ENCODE results near the gene HNRNPLL. TPM values are rescaled to one million over a fixed set of nuclear protein-coding genes. Genes with fewer than 3 reads are reported as not detected.
A peak's percentile ranks its signal among the peaks of the same experiment; 100 is the strongest.
"Not testable (repeated sequence)": the region's sequence is repeated elsewhere in the genome, so short reads cannot be mapped to it uniquely, and the experiment has no call there.

HNRNPLL gene
- total RNA-seq, 1 experiment from 2014 or later, result 42.8 TPM

GRCh38 chr2:38553554-38553953 lies 49.2 kb downstream of the HNRNPLL start:
- DNase-seq (ENCODE audit: low read depth), result no peak

- DNase-seq (ENCODE audit: low read depth), result no peak
These were observed 50.5 kb downstream of the HNRNPLL start for GRCh38 chr2:38552259-38552658.

GRCh38 chr2:38551746-38552145 lies 51.0 kb downstream of the HNRNPLL start:
- DNase-seq (ENCODE audit: low read depth), result no peak

- no peak for DNase-seq (ENCODE audit: low read depth)
These were observed 51.6 kb downstream of the HNRNPLL start for GRCh38 chr2:38551171-38551570.

DNA sequence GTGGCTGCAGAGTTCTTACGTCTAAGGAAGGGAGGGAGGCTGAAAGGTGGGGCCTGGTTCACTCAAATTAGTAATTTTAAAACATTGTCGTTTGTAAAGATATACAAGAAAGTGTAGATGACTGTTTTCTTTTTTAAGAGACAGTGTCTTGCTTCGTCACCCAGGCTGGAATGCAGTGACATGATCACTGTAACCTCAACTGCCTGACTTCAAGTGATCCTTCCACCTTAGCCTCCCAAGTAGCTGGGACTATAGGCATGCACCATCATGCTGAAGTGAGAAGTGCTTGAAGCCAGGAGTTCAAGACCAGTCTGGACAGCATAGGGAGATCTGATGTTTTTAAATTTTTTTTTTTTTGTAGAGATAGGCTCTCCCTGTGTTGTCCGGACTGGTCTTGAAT lies 52.9 kb downstream of the HNRNPLL start:
- peak; percentile 40 for DNase-seq (ENCODE audit: low read depth)

DNA sequence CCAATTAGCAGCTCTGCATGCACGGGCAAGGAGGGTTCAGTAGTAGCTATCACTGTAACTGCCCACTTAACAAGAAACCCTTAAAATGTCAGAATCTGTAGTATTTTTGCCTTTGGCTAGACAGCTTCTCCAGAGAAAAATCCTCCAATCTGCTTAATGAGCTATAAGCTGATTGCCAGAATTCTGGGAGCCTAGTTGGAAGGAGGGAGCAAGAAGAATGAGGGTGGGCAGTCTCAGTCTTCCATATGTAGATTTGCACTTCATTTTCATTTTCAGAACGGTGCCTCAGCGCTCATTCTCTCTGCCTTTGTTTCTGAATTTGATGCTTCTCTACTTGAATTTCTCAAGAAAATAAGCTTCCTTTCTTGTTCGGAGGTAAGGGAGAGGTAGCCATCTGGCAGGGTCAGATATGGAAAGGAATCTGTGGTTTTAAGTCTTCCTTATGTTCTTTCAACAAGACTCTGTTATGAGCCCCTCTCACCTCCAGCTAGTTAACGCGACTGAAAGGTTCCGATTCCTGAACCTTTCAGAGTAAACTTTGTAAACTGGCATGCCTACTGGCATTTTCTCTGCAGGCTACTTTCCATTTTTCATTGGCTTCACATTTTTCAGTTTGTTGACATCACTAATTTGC lies 53.5 kb downstream of the HNRNPLL start:
- DNase-seq (ENCODE audit: low read depth), result no peak

DNA sequence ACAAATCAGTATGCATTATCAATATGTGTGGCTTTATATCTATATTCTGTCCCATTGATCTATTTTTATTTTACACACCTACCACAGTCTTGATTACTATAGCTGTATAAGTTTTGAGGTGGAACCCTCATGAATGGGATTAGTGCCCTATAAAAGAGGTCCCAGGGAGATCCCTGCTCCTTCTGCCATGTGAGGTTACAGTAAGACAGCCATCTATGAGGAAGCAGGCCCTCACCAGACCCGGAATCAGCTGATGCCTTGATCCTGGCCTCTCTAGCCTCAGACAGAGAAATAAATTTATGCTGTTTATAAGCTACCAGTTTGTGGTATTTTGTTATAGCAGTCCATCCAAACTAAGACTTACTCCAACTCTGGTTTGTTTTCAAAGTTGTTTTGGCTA lies 54.9 kb downstream of the HNRNPLL start:
- no peak for DNase-seq (ENCODE audit: low read depth)

DNA sequence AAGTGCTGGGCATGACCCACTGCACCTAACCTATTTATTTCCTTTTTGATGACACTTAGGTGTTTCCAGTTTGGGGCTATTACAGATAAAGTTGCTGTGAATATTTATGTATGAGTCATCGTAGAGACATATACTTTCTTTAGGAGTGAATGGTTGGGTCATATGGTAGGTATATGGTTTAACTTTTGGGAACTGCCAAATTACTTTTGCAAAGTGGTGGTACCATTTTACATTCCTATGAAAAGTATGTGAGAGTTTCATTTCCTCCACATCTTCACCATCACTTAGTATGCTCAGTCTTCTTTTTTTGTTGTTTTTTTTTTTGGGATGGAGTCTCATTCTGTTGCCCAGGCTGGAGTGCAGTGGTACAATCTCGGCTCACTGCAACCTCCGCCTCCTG lies 56.1 kb downstream of the HNRNPLL start:
- DNase-seq (ENCODE audit: low read depth), result no peak

DNA sequence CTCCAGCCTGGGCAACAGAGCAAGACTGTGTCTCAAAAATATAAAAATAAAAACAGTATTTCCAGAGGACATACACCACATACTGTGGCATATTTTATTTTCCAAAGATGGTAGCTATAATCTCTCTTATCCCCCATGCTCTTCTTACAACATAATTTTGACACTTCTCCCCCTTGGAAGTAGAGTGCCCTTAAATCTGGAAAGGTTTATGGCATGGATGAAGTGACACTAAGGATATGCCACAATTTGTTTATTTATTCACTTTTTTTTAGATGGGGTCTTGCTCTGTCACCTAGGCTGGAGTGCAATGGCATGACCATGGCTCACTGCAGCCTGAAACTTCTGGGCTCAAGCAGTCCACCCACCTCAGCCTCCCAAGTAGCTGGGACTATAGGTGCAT lies 56.7 kb downstream of the HNRNPLL start:
- no peak for DNase-seq (ENCODE audit: low read depth)

GRCh38 chr2:38542248-38542631 lies 60.5 kb downstream of the HNRNPLL start:
- DNase-seq (ENCODE audit: low read depth), result peak; percentile 40

GRCh38 chr2:38540580-38541286 lies 62.0 kb downstream of the HNRNPLL start:
- no peak for DNase-seq (ENCODE audit: low read depth)

DNA sequence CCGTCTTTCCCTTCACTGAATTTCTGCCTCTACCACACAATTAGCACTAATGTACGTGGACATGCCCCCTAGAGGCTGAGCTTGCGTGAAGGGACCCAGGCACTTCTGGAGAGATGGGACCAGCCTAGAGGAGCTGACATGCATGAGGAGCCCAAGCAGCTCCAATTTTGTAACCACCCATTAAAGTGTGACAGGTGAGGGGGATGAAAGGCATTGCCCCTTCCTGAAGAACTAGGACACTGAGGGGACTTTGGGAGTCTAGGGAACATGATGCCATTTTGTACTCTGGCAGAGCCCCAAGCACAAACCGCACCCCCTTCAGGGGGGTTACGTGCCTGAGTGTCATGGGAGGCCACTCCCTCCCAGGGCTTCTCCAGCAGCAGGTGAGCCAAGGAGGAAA lies 63.6 kb downstream of the HNRNPLL start:
- no peak for DNase-seq (ENCODE audit: low read depth)

GRCh38 chr2:38537937-38538525 lies 64.7 kb downstream of the HNRNPLL start:
- no peak for DNase-seq (ENCODE audit: low read depth)

DNA sequence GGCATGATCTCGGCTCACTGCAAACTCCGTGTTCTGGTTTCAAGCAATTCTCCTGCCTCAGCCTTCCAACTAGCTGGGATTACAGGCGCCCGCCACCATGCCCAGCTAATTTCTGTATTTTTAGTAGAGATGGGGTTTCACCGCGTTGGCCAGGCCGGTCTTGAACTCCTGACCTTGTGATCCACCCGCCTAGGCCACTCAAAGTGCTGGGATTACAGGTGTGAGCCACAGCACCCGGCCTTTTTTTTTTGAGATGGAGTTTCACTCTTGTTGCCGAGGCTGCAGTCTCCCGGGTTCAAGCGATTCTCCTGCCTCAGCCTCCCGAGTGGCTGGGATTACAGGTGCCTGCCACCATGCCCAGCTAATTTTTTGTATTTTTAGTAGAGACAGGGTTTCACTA lies 65.4 kb downstream of the HNRNPLL start:
- not testable (repeated sequence) for DNase-seq (ENCODE audit: low read depth)

GRCh38 chr2:38535744-38536506 lies 66.8 kb downstream of the HNRNPLL start:
- DNase-seq (ENCODE audit: low read depth), result peak; percentile 54

DNA sequence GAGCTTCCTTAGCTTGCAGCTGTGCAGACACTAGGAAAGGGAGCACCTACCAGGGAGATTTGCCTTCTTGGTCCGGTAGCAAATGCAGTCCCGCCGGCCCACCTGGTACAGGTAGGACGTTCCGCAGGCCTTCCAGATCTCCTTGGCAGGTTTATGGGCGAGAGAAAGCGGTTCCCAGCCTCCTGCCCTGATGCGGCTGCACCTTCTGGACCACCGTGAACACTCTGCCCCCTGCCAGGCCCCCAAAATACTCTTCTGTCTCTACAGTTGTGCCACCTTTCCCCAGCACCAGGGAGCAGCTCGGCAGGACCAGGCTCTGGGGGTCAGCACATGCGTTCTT lies 67.4 kb downstream of the HNRNPLL start:
- DNase-seq (ENCODE audit: low read depth), result no peak

GRCh38 chr2:38534746-38535403 lies 67.9 kb downstream of the HNRNPLL start:
- no peak for DNase-seq (ENCODE audit: low read depth)

GRCh38 chr2:38533757-38534545 lies 68.8 kb downstream of the HNRNPLL start:
- DNase-seq (ENCODE audit: low read depth), result peak; percentile 26

GRCh38 chr2:38533180-38533579 lies 69.5 kb downstream of the HNRNPLL start:
- no peak for DNase-seq (ENCODE audit: low read depth)

- DNase-seq (ENCODE audit: low read depth), result no peak
These were observed 70.4 kb downstream of the HNRNPLL start for GRCh38 chr2:38532366-38532765.

GRCh38 chr2:38529208-38529607 lies 73.5 kb downstream of the HNRNPLL start:
- DNase-seq (ENCODE audit: low read depth), result no peak
